T-helper 17 cell (primary cell): ENCODE results near the gene RETSAT. TPM values are rescaled to one million over a fixed set of nuclear protein-coding genes. Genes with fewer than 3 reads are reported as not detected.
"Not testable (repeated sequence)": the region's sequence is repeated elsewhere in the genome, so short reads cannot be mapped to it uniquely, and the experiment has no call there.

Experiments
- ATAC-seq: fragments of 150-1000 bp; cut with Tn5 transposase; 2 replicates; pipeline ENCODE4 v1.10.0; 2021; ENCODE audit warnings: mild to moderate bottlenecking, moderate library complexity
- DNase-seq, 3 donors: peaks; one replicate each; pipeline versions ENCODE4 v3.0.0 to v3.0.0-alpha.2; 2020 to 2021
- H3K9me3 ChIP-seq: one replicate; pipeline ENCODE4 v1.7.0; 2013; ENCODE audit warnings: low read length, mild to moderate bottlenecking; ENCODE audit not compliant: control insufficient read depth, poor library complexity, severe bottlenecking
- H3K27ac Mint-ChIP-seq: one replicate; pipeline ENCODE4 v1.8.0; 2022; ENCODE audit warnings: mild to moderate bottlenecking, moderate library complexity, mixed read lengths
- H3K27me3 Mint-ChIP-seq: one replicate; pipeline ENCODE4 v1.8.0; 2022; ENCODE audit warnings: mixed read lengths
- H3K36me3 Mint-ChIP-seq: one replicate; pipeline ENCODE4 v1.8.0; 2022; ENCODE audit warnings: low read depth, mixed read lengths
- H3K4me1 Mint-ChIP-seq: one replicate; pipeline ENCODE4 v1.8.0; 2022; ENCODE audit warnings: mild to moderate bottlenecking, mixed read lengths
- H3K4me3 Mint-ChIP-seq: one replicate; pipeline ENCODE4 v1.8.0; 2022; ENCODE audit warnings: mild to moderate bottlenecking, moderate library complexity, mixed read lengths
- total RNA-seq, 4 donors: library from RNA in 2 of 4; stranded (reverse) in 2 of 4; gene quantifications; one replicate each; pipeline ENCODE4 v1.2.3 and lab custom pipeline; 2022 to 2026

Gene RETSAT
- total RNA-seq, 2 donors from 2014 or later = 30.3 to 35.9 TPM

- H3K4me1 Mint-ChIP-seq = no peaks in the 10 kb centered on the region
- H3K4me3 Mint-ChIP-seq = no peak overlapping the region
- H3K36me3 Mint-ChIP-seq = peaks cover 2% of the 10 kb centered on the region
- H3K27me3 Mint-ChIP-seq = no peaks in the 10 kb centered on the region
- no peaks in the 10 kb centered on the region for H3K9me3 ChIP-seq
- DNase-seq (no peak), ATAC-seq (no peak)
- peak overlapping the region; percentile 19 for H3K27ac Mint-ChIP-seq
These were observed 14.1 kb downstream of the RETSAT start for GRCh38 chr2:85340034-85340892.

GRCh38 chr2:85334928-85335327 is 19.4 kb downstream of the RETSAT start:
- DNase-seq (no peak), ATAC-seq (no peak)
- Mint-ChIP-seq H3K4me1 (no peaks in the 10 kb centered on the region), H3K27me3 (no peaks in the 10 kb centered on the region), H3K36me3 (no peaks in the 10 kb centered on the region), H3K4me3 (no peak overlapping the region), H3K27ac (no peak overlapping the region)
- H3K9me3 ChIP-seq = no peaks in the 10 kb centered on the region

GRCh38 chr2:85333877-85334276 is 20.5 kb downstream of the RETSAT start:
- H3K4me1 Mint-ChIP-seq, H3K36me3 Mint-ChIP-seq, DNase-seq, H3K9me3 ChIP-seq, ATAC-seq, H3K27me3 Mint-ChIP-seq, H3K27ac Mint-ChIP-seq, H3K4me3 Mint-ChIP-seq: not testable (repeated sequence)

- peaks cover 22% of the 10 kb centered on the region for H3K4me1 Mint-ChIP-seq
- peaks cover 10% of the 10 kb centered on the region for H3K36me3 Mint-ChIP-seq
- H3K4me3 Mint-ChIP-seq = peak overlapping the region; percentile 50
These were observed 23.3 kb downstream of the RETSAT start for GRCh38 chr2:85330839-85331636.

GRCh38 chr2:85329701-85330100 is 24.6 kb downstream of the RETSAT start:
- peaks cover 13% of the 10 kb centered on the region for H3K36me3 Mint-ChIP-seq
- not testable (repeated sequence) for H3K27me3 Mint-ChIP-seq, H3K27ac Mint-ChIP-seq, H3K9me3 ChIP-seq, ATAC-seq, DNase-seq
- H3K4me3 Mint-ChIP-seq = peak overlapping the region; percentile 43
- H3K4me1 Mint-ChIP-seq = peaks cover 32% of the 10 kb centered on the region

More at GRCh38 chr2:85330839-85331636, 23.3 kb downstream of the RETSAT start:
- Mint-ChIP-seq H3K27ac (peak overlapping the region; percentile 41), H3K27me3 (no peaks in the 10 kb centered on the region)
- H3K9me3 ChIP-seq = no peaks in the 10 kb centered on the region
- no peak for DNase-seq
- ATAC-seq = no peak

GRCh38 chr2:85329181-85329651 is 25.1 kb downstream of the RETSAT start:
- Mint-ChIP-seq H3K27ac (peak overlapping the region; percentile 99), H3K4me1 (peaks cover 32% of the 10 kb centered on the region), H3K4me3 (peak overlapping the region; percentile 43), H3K27me3 (no peaks in the 10 kb centered on the region), H3K36me3 (peaks cover 13% of the 10 kb centered on the region)
- ATAC-seq (no peak), DNase-seq (no peak)
- H3K9me3 ChIP-seq = no peaks in the 10 kb centered on the region

GRCh38 chr2:85327822-85328617 is 26.3 kb downstream of the RETSAT start, which contains the start of gene TGOLN2:
TSS of gene TGOLN2 (minus strand) at chr2:85327989. CDS start at chr2:85327962, 27 bp downstream.
- H3K4me3 Mint-ChIP-seq = peak within 1 kb of the TSS; percentile 99

GRCh38 chr2:85327160-85327821 is 27.0 kb downstream of the RETSAT start:
- peak; percentile 24 for ATAC-seq

More at GRCh38 chr2:85327822-85328617, 26.3 kb downstream of the RETSAT start, which contains the start of gene TGOLN2:
- peaks cover 18% of the 10 kb centered on the region for H3K36me3 Mint-ChIP-seq
- H3K9me3 ChIP-seq = no peaks in the 10 kb centered on the region
- peaks cover 39% of the 10 kb centered on the region for H3K4me1 Mint-ChIP-seq
- ATAC-seq (peak; percentile 89), DNase-seq (peak; percentile 89 to 93 (median 90))
- H3K27me3 Mint-ChIP-seq = no peaks in the 10 kb centered on the region
- peak within 1 kb of the TSS; percentile 99 for H3K27ac Mint-ChIP-seq

GRCh38 chr2:85326406-85327159 is 27.7 kb downstream of the RETSAT start:
- H3K9me3 ChIP-seq = no peaks in the 10 kb centered on the region
- Mint-ChIP-seq H3K4me1 (peaks cover 53% of the 10 kb centered on the region), H3K4me3 (peak overlapping the region; percentile 99), H3K27ac (peak overlapping the region; percentile 99), H3K36me3 (peaks cover 18% of the 10 kb centered on the region), H3K27me3 (no peaks in the 10 kb centered on the region)
- ATAC-seq (peak; percentile 39), DNase-seq (peak in 2 of 3 donors; percentile 16 to 36)

More at GRCh38 chr2:85327160-85327821, 27.0 kb downstream of the RETSAT start:
- peaks cover 46% of the 10 kb centered on the region for H3K4me1 Mint-ChIP-seq
- peak; percentile 25 to 38 (median 26) for DNase-seq
- H3K4me3 Mint-ChIP-seq = peak overlapping the region; percentile 99
- no peaks in the 10 kb centered on the region for H3K9me3 ChIP-seq
- H3K36me3 Mint-ChIP-seq = peaks cover 18% of the 10 kb centered on the region
- H3K27me3 Mint-ChIP-seq = no peaks in the 10 kb centered on the region
- H3K27ac Mint-ChIP-seq = peak overlapping the region; percentile 99

- Mint-ChIP-seq H3K27me3 (no peaks in the 10 kb centered on the region), H3K36me3 (peaks cover 23% of the 10 kb centered on the region), H3K4me1 (peaks cover 63% of the 10 kb centered on the region), H3K27ac (peak overlapping the region; percentile 99), H3K4me3 (peak overlapping the region; percentile 99)
- H3K9me3 ChIP-seq = no peaks in the 10 kb centered on the region
- ATAC-seq = no peak
- DNase-seq = no peak
These were observed 28.9 kb downstream of the RETSAT start for GRCh38 chr2:85325466-85325811.

GRCh38 chr2:85324639-85325465 is 29.5 kb downstream of the RETSAT start:
- no peaks in the 10 kb centered on the region for H3K9me3 ChIP-seq
- H3K27ac Mint-ChIP-seq = peak overlapping the region; percentile 99
- DNase-seq (no peak), ATAC-seq (no peak)
- no peaks in the 10 kb centered on the region for H3K27me3 Mint-ChIP-seq
- peaks cover 69% of the 10 kb centered on the region for H3K4me1 Mint-ChIP-seq
- peaks cover 28% of the 10 kb centered on the region for H3K36me3 Mint-ChIP-seq
- H3K4me3 Mint-ChIP-seq = peak overlapping the region; percentile 99
